C4-2B (cell line): ENCODE data around the gene ACOT7.
"Not testable (repeated sequence)": the region's sequence is repeated elsewhere in the genome, so short reads cannot be mapped to it uniquely, and the experiment has no call there.

Source experiments
- H3K27ac ChIP-seq: fragments of 450-650 bp; 2 replicates; pipeline ENCODE4 v1.5.1; 2017
- CTCF ChIP-seq: fragments of 450-650 bp; conservative IDR thresholded peaks from 2 replicates; pipeline ENCODE4 v1.5.1; 2017; ENCODE audit warnings: mild to moderate bottlenecking
- ZFX ChIP-seq: fragments of 450-650 bp; IDR thresholded peaks from 2 replicates; pipeline ENCODE4 v1.6.1; 2017

Gene ACOT7

GRCh38 chr1:6367381-6368012, 26.1 kb downstream of the ACOT7 start:
- H3K27ac ChIP-seq, result no peak overlapping the region
- TF ChIP-seq ZFX, result no peak
- TF ChIP-seq CTCF, result no peak

- no peak for TF ChIP-seq ZFX
- no peak for TF ChIP-seq CTCF
- H3K27ac ChIP-seq, result no peak overlapping the region
These were observed 28.5 kb downstream of the ACOT7 start for GRCh38 chr1:6365047-6365446.

- not testable (repeated sequence) for H3K27ac ChIP-seq
- peak; percentile 86 for TF ChIP-seq CTCF
These were observed 30.3 kb downstream of the ACOT7 start for GRCh38 chr1:6363085-6363884.

- TF ChIP-seq ZFX, result no peak
- TF ChIP-seq CTCF, result no peak
- H3K27ac ChIP-seq, result no peak overlapping the region
These were observed 32.3 kb downstream of the ACOT7 start for GRCh38 chr1:6361124-6361775.

GRCh38 chr1:6360517-6361070, 33.0 kb downstream of the ACOT7 start:
- no peak for TF ChIP-seq ZFX
- TF ChIP-seq CTCF, result no peak
- peak overlapping the region; percentile 52 for H3K27ac ChIP-seq

- TF ChIP-seq ZFX (no peak), CTCF (no peak)
- peak overlapping the region; percentile 52 for H3K27ac ChIP-seq
These were observed 33.5 kb downstream of the ACOT7 start for GRCh38 chr1:6360117-6360496.
